Type B pancreatic cell (in vitro differentiated cells): ENCODE data around the gene STARD9. TPM values are rescaled to one million over a fixed set of nuclear protein-coding genes. Genes with fewer than 3 reads are reported as not detected.

ENCODE experiments used
- DNase-seq: peaks from one replicate; pipeline ENCODE4 v3.0.0; 2021; ENCODE audit warnings: mixed read lengths; ENCODE audit not compliant: unreplicated experiment; ENCODE audit errors: extremely low spot score
- H3K27ac Mint-ChIP-seq: 2 replicates; pipeline ENCODE4 v1.8.0; 2021; ENCODE audit warnings: mild to moderate bottlenecking, mixed read lengths
- H3K27me3 Mint-ChIP-seq: 2 replicates; pipeline ENCODE4 v1.8.0; 2021; ENCODE audit warnings: mixed read lengths
- H3K36me3 Mint-ChIP-seq: 2 replicates; pipeline ENCODE4 v1.8.0; 2021; ENCODE audit warnings: mixed read lengths
- H3K4me1 Mint-ChIP-seq: one replicate; pipeline ENCODE4 v1.8.0; 2021; ENCODE audit warnings: mixed read lengths; ENCODE audit not compliant: unreplicated experiment
- H3K4me3 Mint-ChIP-seq: 2 replicates; pipeline ENCODE4 v1.8.0; 2021; ENCODE audit warnings: mild to moderate bottlenecking, mixed read lengths
- H3K9me3 Mint-ChIP-seq: 2 replicates; pipeline ENCODE4 v1.8.0; 2021; ENCODE audit warnings: mixed read lengths
- total RNA-seq: library from RNA; stranded (reverse); gene quantifications from 2 replicates; pipeline ENCODE4 v1.2.1, GENCODE V29; 2021; ENCODE audit warnings: low replicate concordance
- TF ChIP-seq, protein P1 (sequence below): fragments of 200-600 bp; sonication (generic); conservative IDR thresholded peaks from 2 replicates; pipeline ENCODE4 v1.5.0; 2021; ENCODE audit warnings: antibody characterized with exemption, mild to moderate bottlenecking

The STARD9 gene
- total RNA-seq, 1 donor from 2014 or later: 13.7 TPM

DNA sequence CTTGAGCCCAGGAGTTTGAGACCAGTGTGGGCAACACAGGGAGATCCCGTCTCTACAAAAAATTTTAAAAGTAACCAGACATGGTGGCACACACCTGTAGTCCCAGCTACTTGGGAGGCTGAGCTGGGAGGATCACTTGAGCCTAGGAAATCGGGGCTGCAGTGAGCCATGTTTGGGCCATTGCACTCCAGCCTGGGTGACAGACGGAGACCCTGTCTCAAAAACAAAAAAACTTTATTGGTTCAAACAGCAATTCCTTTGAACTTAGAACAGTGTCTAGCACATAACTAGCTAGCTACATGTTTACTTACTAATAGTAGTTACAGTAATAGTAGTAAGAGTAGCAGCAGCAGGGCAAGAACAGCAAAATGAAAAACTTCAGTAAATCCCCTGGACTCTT lies 16.7 kb upstream of the STARD9 start:
- H3K4me3 Mint-ChIP-seq: no peak overlapping the region
- no peaks in the 10 kb centered on the region for H3K4me1 Mint-ChIP-seq
- no peak overlapping the region for H3K27ac Mint-ChIP-seq
- no peaks in the 10 kb centered on the region for H3K9me3 Mint-ChIP-seq
- no peaks in the 10 kb centered on the region for H3K27me3 Mint-ChIP-seq
- H3K36me3 Mint-ChIP-seq: peaks cover 5% of the 10 kb centered on the region
- TF ChIP-seq, protein P1, sequence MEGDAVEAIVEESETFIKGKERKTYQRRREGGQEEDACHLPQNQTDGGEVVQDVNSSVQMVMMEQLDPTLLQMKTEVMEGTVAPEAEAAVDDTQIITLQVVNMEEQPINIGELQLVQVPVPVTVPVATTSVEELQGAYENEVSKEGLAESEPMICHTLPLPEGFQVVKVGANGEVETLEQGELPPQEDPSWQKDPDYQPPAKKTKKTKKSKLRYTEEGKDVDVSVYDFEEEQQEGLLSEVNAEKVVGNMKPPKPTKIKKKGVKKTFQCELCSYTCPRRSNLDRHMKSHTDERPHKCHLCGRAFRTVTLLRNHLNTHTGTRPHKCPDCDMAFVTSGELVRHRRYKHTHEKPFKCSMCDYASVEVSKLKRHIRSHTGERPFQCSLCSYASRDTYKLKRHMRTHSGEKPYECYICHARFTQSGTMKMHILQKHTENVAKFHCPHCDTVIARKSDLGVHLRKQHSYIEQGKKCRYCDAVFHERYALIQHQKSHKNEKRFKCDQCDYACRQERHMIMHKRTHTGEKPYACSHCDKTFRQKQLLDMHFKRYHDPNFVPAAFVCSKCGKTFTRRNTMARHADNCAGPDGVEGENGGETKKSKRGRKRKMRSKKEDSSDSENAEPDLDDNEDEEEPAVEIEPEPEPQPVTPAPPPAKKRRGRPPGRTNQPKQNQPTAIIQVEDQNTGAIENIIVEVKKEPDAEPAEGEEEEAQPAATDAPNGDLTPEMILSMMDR: no peak
- no peak for DNase-seq

DNA sequence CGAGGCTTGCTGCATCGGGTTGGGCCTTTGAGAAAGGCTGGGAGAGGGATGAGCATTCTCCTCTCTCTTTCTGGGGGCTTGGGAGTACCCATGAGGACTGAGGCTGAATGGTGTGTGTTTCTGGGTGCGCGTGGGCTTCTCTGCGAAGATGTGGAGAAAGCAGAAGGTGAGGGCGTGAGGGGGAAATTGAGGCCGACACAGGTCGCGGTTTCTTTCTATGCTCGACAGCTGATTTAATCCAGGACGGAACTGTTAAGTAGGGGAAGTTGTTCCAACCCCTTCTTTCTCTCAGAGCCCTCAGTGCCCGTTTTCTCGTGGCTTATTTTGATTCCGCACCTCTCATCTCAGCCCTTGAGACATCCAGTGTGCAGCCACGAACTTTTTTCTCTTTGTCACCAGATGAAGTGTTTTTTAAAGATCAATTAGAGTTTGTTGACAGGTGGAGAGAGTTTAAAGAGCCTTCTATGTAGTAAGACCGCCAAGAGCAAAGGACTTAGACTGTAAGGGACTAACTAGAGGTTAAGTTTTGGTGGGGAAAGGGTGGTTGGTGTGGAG lies 711 bp downstream of the STARD9 start:
- H3K4me1 Mint-ChIP-seq: peaks cover 13% of the 10 kb centered on the region
- DNase-seq: no peak
- TF ChIP-seq, protein P1: no peak
- peak overlapping the region; percentile 58 for H3K27ac Mint-ChIP-seq
- H3K27me3 Mint-ChIP-seq: peaks cover 45% of the 10 kb centered on the region
- peaks cover 4% of the 10 kb centered on the region for H3K36me3 Mint-ChIP-seq
- H3K4me3 Mint-ChIP-seq: peak overlapping the region; percentile 94
- H3K9me3 Mint-ChIP-seq: no peaks in the 10 kb centered on the region

DNA sequence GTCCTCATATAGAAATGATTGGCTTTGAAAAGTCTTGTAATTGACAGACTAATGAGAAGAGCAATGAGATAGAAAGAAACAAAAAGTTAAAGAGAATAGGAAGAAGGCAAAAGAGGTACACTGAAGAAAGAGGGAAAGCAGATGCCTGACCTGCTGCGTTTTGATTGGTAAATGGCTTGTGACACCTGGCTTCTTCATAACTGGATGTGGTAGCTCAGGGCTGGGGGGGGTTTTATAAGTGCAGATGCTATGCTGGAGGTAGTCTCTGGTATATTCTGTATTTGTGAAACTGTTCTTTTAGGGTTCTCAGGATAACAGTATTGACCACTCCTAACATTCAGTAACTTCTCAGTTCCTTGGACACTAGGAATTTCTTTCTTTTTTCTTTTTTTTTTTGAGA lies 1.4 kb downstream of the STARD9 start:
- Mint-ChIP-seq H3K27ac (no peak overlapping the region), H3K36me3 (peaks cover 4% of the 10 kb centered on the region), H3K9me3 (no peaks in the 10 kb centered on the region), H3K4me1 (peaks cover 15% of the 10 kb centered on the region), H3K27me3 (peaks cover 51% of the 10 kb centered on the region), H3K4me3 (peak overlapping the region; percentile 94)
- TF ChIP-seq, protein P1: no peak
- no peak for DNase-seq

DNA sequence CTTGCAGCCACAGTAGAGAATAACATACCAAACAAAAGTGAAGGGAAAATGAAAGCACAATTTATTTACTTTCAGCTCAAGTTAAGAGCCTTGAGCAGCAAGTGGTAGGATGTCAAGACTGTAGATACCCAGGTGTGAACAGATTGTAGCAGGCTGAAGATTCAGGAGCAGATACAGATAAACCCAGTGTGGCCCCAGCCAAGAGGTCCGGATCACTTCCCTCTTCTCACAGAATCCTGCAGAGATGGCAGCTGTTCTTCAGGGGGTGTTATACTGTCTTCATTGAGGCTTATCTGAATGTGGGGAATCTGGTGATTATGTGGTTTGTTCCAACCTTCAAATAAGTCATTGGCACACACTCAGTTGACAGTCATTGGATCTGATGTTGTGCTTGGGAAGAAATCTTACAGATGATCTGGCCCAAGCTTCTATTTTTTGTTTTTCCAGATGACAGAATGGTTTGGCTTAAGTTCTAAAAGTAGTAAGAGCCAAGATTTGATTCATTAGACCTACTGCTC lies 2.2 kb downstream of the STARD9 start:
- Mint-ChIP-seq H3K4me1 (peaks cover 15% of the 10 kb centered on the region), H3K9me3 (no peaks in the 10 kb centered on the region), H3K4me3 (no peak overlapping the region), H3K36me3 (peaks cover 4% of the 10 kb centered on the region), H3K27ac (no peak overlapping the region), H3K27me3 (peaks cover 57% of the 10 kb centered on the region)
- TF ChIP-seq, protein P1: no peak
- no peak for DNase-seq

DNA sequence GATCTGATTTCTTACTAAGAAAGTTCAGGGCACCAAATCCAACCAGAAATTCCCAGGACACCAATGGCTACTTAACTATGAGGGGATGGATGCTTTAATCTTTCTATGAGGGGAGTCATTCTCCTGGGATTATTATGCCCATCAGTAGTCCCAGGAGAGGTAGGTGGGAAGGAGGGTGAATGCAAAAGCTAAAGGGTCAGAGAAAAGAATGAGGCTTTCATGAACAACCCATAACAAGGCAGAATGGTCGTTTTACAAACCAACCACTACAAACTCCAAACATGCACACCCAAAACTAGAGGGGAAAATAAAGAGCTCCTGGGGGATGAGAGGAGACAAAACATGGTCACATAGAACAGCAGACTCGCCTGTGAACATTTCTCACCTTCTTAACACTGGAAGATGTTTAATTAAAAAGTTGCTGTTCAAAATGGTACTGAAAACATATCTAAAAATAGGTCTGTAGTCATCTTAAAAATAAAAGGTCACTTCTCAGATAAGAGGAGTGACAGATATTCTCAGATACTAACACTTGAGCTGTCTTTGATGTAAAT lies 3.7 kb downstream of the STARD9 start:
- Mint-ChIP-seq H3K4me3 (peak overlapping the region; percentile 20), H3K27ac (no peak overlapping the region), H3K36me3 (peaks cover 4% of the 10 kb centered on the region), H3K27me3 (peaks cover 66% of the 10 kb centered on the region), H3K9me3 (no peaks in the 10 kb centered on the region), H3K4me1 (peaks cover 29% of the 10 kb centered on the region)
- no peak for DNase-seq
- TF ChIP-seq, protein P1: no peak
